Calu3 (cell line): ENCODE measurements around the gene SYCE1L. TPM values are rescaled to one million over a fixed set of nuclear protein-coding genes. Genes with fewer than 3 reads are reported as not detected.

Experiments
- BruUV-seq: library from RNA; stranded (reverse); fragments of 400-500 nt; replicated peaks from 2 replicates; lab custom pipeline; 2021; lab: Mats Ljungman, UMichigan
- CTCF ChIA-PET: fragments of 300-600 bp; sonication (Branson Sonifier 250); formaldehyde crosslinking; loops from one replicate; lab custom pipeline; 2022; ENCODE audit warnings: antibody characterized with exemption; lab: Charles Lee
- DNase-seq: peaks from one replicate; pipeline ENCODE4 v3.0.0; 2022
- H3K27ac Mint-ChIP-seq: one replicate; pipeline ENCODE4 v1.8.0; 2022; ENCODE audit warnings: mixed read lengths; ENCODE audit not compliant: unreplicated experiment
- H3K27me3 Mint-ChIP-seq: one replicate; pipeline ENCODE4 v1.8.0; 2022; ENCODE audit warnings: mixed read lengths; ENCODE audit not compliant: unreplicated experiment
- H3K36me3 Mint-ChIP-seq: one replicate; pipeline ENCODE4 v1.8.0; 2022; ENCODE audit warnings: mild to moderate bottlenecking, moderate library complexity, mixed read lengths; ENCODE audit not compliant: insufficient read depth, unreplicated experiment
- H3K4me1 Mint-ChIP-seq: one replicate; pipeline ENCODE4 v1.8.0; 2022; ENCODE audit warnings: mild to moderate bottlenecking, low read depth, mixed read lengths; ENCODE audit not compliant: unreplicated experiment
- H3K4me3 Mint-ChIP-seq: one replicate; pipeline ENCODE4 v1.8.0; 2022; ENCODE audit warnings: mild to moderate bottlenecking, low read depth, moderate library complexity, mixed read lengths; ENCODE audit not compliant: unreplicated experiment
- H3K9me3 Mint-ChIP-seq: one replicate; pipeline ENCODE4 v1.8.0; 2022; ENCODE audit warnings: low read depth, mixed read lengths; ENCODE audit not compliant: unreplicated experiment
- intact Hi-C: fragments of 100-400 bp; cut with micrococcal nuclease; formaldehyde crosslinking; loops from one replicate; pipeline ENCODE4 v1.10.0; 2022; ENCODE audit not compliant: unreplicated experiment
- total RNA-seq: library from RNA; stranded (reverse); gene quantifications from 2 replicates; pipeline ENCODE4 v1.2.3, GENCODE V29; 2022
- TF ChIP-seq, protein P1 (sequence below): fragments of 200-600 bp; IDR thresholded peaks from one replicate; pipeline ENCODE4 v1.8.0; 2022; ENCODE audit warnings: antibody characterized with exemption; ENCODE audit not compliant: unreplicated experiment

Gene SYCE1L
- total RNA-seq, 1 experiment from 2014 or later: 6.2 TPM

DNA sequence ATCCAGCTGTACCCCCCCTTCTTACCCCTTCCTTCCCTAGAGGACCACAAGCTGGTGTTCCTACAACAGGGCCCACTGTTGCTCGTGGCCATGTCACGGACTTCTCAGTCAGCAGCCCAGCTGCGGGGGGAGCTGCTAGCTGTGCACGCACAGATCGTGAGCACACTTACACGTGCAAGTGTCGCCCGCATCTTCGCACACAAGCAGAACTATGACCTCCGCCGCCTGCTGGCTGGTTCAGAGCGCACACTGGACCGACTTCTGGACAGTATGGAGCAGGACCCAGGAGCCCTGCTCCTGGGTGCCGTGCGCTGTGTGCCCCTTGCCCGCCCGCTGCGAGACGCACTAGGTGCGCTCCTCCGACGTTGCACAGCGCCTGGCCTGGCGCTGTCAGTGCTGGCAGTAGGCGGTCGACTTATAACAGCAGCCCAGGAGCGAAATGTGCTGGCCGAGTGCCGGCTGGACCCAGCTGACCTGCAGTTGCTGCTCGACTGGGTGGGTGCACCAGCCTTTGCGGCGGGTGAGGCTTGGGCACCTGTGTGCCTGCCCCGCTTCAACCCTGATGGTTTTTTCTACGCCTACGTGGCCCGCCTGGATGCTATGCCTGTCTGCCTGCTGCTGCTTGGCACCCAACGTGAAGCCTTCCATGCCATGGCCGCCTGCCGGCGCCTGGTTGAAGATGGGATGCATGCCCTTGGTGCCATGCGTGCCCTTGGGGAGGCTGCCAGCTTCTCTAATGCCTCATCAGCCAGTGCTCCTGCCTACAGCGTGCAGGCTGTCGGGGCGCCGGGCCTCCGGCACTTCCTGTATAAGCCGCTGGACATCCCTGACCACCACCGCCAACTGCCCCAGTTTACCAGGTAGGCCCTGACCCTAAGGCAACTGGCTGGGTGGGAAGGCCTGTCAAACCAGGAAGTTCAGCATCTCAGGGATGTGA is 4.6 kb upstream of the SYCE1L start:
- CTCF ChIA-PET: interaction anchor here (0.7 kb wide), 1 partner anchor 29 kb away, joined by 3 read pairs; no protein-coding TSS in a partner anchor
- no TSS peak for BruUV-seq
- Mint-ChIP-seq H3K4me3 (no peak overlapping the region), H3K4me1 (peaks cover 33% of the 10 kb centered on the region), H3K9me3 (no peaks in the 10 kb centered on the region), H3K27me3 (no peaks in the 10 kb centered on the region), H3K36me3 (peaks cover 64% of the 10 kb centered on the region), H3K27ac (no peak overlapping the region)
- TF ChIP-seq, protein P1, sequence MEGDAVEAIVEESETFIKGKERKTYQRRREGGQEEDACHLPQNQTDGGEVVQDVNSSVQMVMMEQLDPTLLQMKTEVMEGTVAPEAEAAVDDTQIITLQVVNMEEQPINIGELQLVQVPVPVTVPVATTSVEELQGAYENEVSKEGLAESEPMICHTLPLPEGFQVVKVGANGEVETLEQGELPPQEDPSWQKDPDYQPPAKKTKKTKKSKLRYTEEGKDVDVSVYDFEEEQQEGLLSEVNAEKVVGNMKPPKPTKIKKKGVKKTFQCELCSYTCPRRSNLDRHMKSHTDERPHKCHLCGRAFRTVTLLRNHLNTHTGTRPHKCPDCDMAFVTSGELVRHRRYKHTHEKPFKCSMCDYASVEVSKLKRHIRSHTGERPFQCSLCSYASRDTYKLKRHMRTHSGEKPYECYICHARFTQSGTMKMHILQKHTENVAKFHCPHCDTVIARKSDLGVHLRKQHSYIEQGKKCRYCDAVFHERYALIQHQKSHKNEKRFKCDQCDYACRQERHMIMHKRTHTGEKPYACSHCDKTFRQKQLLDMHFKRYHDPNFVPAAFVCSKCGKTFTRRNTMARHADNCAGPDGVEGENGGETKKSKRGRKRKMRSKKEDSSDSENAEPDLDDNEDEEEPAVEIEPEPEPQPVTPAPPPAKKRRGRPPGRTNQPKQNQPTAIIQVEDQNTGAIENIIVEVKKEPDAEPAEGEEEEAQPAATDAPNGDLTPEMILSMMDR: no peak
- no peak for DNase-seq
- intact Hi-C loops: no loop called here

DNA sequence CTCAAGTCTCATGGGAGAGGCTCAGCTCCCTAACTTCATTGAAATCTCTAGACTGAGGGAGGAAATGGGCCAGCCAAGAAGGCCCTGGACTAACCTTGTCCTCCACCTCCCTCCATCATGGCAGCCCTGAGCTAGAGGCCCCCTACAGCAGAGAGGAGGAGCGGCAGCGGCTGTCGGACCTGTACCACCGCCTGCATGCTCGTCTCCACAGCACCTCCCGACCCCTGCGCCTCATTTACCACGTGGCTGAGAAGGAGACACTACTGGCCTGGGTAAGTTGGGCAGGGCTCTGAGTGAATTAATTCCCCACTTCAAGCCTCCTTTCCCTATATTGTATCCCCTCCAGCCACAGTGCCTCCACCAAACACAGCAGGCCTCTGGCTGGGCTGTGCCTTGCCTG is 3.8 kb upstream of the SYCE1L start:
- Mint-ChIP-seq H3K27me3 (no peaks in the 10 kb centered on the region), H3K9me3 (no peaks in the 10 kb centered on the region), H3K4me1 (peaks cover 32% of the 10 kb centered on the region), H3K36me3 (peaks cover 63% of the 10 kb centered on the region), H3K27ac (no peak overlapping the region), H3K4me3 (no peak overlapping the region)
- TF ChIP-seq, protein P1: no peak
- BruUV-seq: no TSS peak
- DNase-seq: no peak
- CTCF ChIA-PET: no interaction called here
- intact Hi-C loops: no loop called here

DNA sequence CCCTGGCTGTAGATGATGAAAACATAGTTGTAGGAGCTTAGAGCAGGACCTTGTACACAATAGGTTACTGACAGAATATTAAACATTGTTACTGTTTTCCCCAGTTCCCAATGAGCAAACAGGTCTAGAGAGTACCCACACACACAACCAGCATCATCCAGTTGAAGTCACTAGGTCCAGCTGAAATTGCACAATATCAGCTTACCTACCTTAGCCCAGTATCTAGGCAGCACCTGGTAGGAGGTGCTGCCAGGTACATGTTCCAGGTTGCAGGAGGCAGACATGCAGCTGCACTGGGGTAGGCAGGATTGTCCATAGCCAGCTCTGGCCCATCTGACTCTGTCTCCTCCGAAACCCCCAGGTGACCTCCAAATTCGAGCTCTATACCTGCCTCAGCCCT is 1.5 kb upstream of the SYCE1L start:
- Mint-ChIP-seq H3K36me3 (peaks cover 40% of the 10 kb centered on the region), H3K27ac (no peak overlapping the region), H3K27me3 (no peaks in the 10 kb centered on the region), H3K9me3 (no peaks in the 10 kb centered on the region), H3K4me3 (no peak overlapping the region), H3K4me1 (peaks cover 16% of the 10 kb centered on the region)
- intact Hi-C loops: no loop called here
- DNase-seq: no peak
- no TSS peak for BruUV-seq
- CTCF ChIA-PET: no interaction called here
- TF ChIP-seq, protein P1: no peak

GRCh38 chr16:77206533-77206932 is 7.3 kb downstream of the SYCE1L start:
- TF ChIP-seq, protein P1: no peak
- no peak overlapping the region for H3K27ac Mint-ChIP-seq
- H3K36me3 Mint-ChIP-seq: peaks cover 3% of the 10 kb centered on the region
- DNase-seq: no peak
- intact Hi-C loops: no loop called here
- H3K4me1 Mint-ChIP-seq: peaks cover 3% of the 10 kb centered on the region
- peaks cover 2% of the 10 kb centered on the region for H3K9me3 Mint-ChIP-seq
- CTCF ChIA-PET: interaction anchor here (0.7 kb wide), 1 partner anchor 533 kb away, joined by 7 read pairs; no protein-coding TSS in a partner anchor
- no peaks in the 10 kb centered on the region for H3K27me3 Mint-ChIP-seq
- BruUV-seq: no TSS peak
- no peak overlapping the region for H3K4me3 Mint-ChIP-seq
